Large intestine (tissue), 3 donors: Measurements from ENCODE around the gene CRACR2B. TPM values are rescaled to one million over a fixed set of nuclear protein-coding genes. Genes with fewer than 3 reads are reported as not detected.

Experiments used
- DNase-seq, 2 donors: peaks; one replicate each; pipeline versions ENCODE4 v3.0.0 to v3.0.0-alpha.2; 2013
- H3K27ac ChIP-seq: one replicate; pipeline ENCODE4 v1.5.1; 2013; ENCODE audit warnings: low read length
- H3K27me3 ChIP-seq: 2 replicates; pipeline ENCODE4 v1.6.1; 2013; ENCODE audit warnings: low read length; ENCODE audit not compliant: control insufficient read depth, insufficient read depth
- H3K36me3 ChIP-seq: 2 replicates; pipeline ENCODE4 v1.6.1; 2013; ENCODE audit warnings: low read length; ENCODE audit not compliant: control insufficient read depth, insufficient read depth
- H3K4me1 ChIP-seq: one replicate; pipeline ENCODE4 v1.6.1; 2013; ENCODE audit warnings: low read length; ENCODE audit not compliant: control insufficient read depth, insufficient read depth
- H3K4me3 ChIP-seq: one replicate; pipeline ENCODE4 v1.5.1; 2013; ENCODE audit warnings: low read length
- H3K9me3 ChIP-seq: one replicate; pipeline ENCODE4 v1.6.1; 2013; ENCODE audit warnings: mild to moderate bottlenecking, low read depth, low read length, moderate library complexity; ENCODE audit not compliant: control insufficient read depth
- WGBS: methylation state at CpG from one replicate; pipeline ENCODE4 v1.1.5; 2013; ENCODE audit warnings: low lambda C conversion rate; ENCODE audit not compliant: insufficient coverage; 5-methylcytosine and 5-hydroxymethylcytosine counted together
- polyA plus RNA-seq: library from polyadenylated mRNA; unstranded; fragments of 120-200 nt; gene quantifications from one replicate; pipeline ENCODE4 v1.2.1, GENCODE V29; 2013

CRACR2B gene
- polyA plus RNA-seq, 1 donor = 34.4 TPM

GRCh38 chr11:829176-829846 is 1.6 kb downstream of the CRACR2B start:
- Histone ChIP-seq H3K9me3 (no peaks in the 10 kb centered on the region), H3K4me3 (peak overlapping the region; percentile 45), H3K4me1 (peaks cover 66% of the 10 kb centered on the region), H3K27ac (peak overlapping the region; percentile 98), H3K36me3 (peaks cover 9% of the 10 kb centered on the region), H3K27me3 (peaks cover 55% of the 10 kb centered on the region)
- DNase-seq = peak in 1 of 2 donors; percentile 64
- no CpG with 5 or more reads among the region's 40 CpGs for WGBS

- Histone ChIP-seq H3K27ac (no peak overlapping the region), H3K4me1 (peaks cover 70% of the 10 kb centered on the region)
- no CpG with 5 or more reads among the region's 39 CpGs for WGBS
Observed at GRCh38 chr11:829847-830294, 2.2 kb downstream of the CRACR2B start.

GRCh38 chr11:830295-831117 is 2.8 kb downstream of the CRACR2B start:
- peak; percentile 79 to 86 for DNase-seq
- Histone ChIP-seq H3K36me3 (peaks cover 3% of the 10 kb centered on the region), H3K27ac (no peak overlapping the region), H3K27me3 (peaks cover 54% of the 10 kb centered on the region), H3K9me3 (no peaks in the 10 kb centered on the region), H3K4me3 (peak overlapping the region; percentile 45), H3K4me1 (peaks cover 68% of the 10 kb centered on the region)
- no CpG with 5 or more reads among the region's 78 CpGs for WGBS

More at GRCh38 chr11:829847-830294, 2.2 kb downstream of the CRACR2B start:
- Histone ChIP-seq H3K27me3 (peaks cover 55% of the 10 kb centered on the region), H3K36me3 (peaks cover 7% of the 10 kb centered on the region), H3K4me3 (peak overlapping the region; percentile 45), H3K9me3 (no peaks in the 10 kb centered on the region)
- DNase-seq = no peak

GRCh38 chr11:831118-831864 is 3.6 kb downstream of the CRACR2B start:
- no peak for DNase-seq
- H3K4me3 ChIP-seq = no peak overlapping the region
- H3K27ac ChIP-seq = no peak overlapping the region
- H3K9me3 ChIP-seq = no peaks in the 10 kb centered on the region
- peaks cover 65% of the 10 kb centered on the region for H3K4me1 ChIP-seq
- peaks cover 49% of the 10 kb centered on the region for H3K27me3 ChIP-seq
- whole genome bisulfite sequencing = no CpG with 5 or more reads among the region's 31 CpGs
- peaks cover 9% of the 10 kb centered on the region for H3K36me3 ChIP-seq

DNA sequence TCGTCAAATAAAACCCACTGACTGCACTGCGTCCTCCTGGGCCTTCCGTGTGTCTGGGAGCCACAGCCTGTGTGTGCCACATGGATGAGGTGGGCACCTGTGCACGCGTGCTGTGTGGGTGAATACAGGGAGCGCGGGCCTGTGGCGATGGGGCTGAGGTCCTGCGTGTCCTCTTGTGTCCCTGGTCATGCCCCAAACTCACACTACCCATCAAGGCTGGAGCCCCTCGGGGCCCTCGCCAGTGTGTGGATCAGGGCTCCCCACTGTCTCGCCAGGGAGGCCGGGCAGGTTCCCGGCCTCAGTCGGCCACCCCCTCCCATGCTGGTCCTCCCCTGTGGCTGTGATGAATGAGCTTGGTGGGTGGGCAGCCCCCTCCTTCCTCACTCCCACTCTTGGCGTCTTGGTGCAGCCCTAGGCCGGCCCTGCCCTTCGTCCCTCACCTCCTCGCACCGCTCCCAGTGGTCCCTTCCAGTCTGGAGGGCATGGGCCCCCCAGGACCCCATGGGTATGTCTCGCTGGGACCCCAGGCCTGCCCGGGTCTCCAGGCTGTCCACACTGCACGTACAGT is 4.3 kb downstream of the CRACR2B start:
- peaks cover 69% of the 10 kb centered on the region for H3K4me1 ChIP-seq
- H3K4me3 ChIP-seq = peak overlapping the region; percentile 52
- H3K9me3 ChIP-seq = no peaks in the 10 kb centered on the region
- H3K36me3 ChIP-seq = peaks cover 17% of the 10 kb centered on the region
- H3K27me3 ChIP-seq = peaks cover 45% of the 10 kb centered on the region
- WGBS = no CpG with 5 or more reads among the region's 23 CpGs
- DNase-seq = no peak
- peak overlapping the region; percentile 39 for H3K27ac ChIP-seq

DNA sequence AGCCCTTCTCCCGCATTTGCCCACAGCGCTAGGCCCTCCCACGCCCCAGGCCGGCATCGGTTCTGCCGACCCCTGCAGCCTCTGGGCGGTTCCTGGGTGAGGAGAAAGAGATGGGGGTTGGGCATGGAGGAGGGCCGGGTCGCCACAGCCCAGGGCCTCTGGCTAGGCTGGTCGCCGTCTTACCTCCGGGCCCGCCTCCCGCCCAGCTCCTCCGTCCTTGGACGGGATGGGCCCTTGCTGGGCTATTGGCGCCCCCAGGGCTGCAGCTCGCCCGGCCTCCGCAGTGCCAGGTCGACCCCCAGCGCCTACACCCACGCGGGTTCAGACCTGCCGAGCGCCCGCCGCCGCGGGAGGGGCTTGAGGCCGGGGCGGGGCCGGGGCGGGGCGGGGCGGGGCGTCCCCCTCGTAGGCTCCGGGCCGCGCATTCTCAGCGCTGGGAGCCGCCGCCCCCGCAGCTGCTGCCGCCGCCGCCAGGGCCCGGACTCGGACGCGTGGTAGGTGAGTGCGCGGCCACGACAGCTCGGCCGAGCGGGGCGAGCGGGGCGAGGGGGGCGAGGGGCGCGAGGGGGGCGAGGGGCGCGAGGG is 4.9 kb downstream of the CRACR2B start, which contains the start of gene CD151:
Gene CD151, plus strand, starts transcription at position 424 of the 585 bp plus-strand sequence. CDS start 3,118 bp downstream, outside the sequence.
- peak within 1 kb of the TSS; percentile 85 for H3K4me3 ChIP-seq
- peaks cover 69% of the 10 kb centered on the region for H3K4me1 ChIP-seq
- WGBS = no CpG with 5 or more reads among the region's 67 CpGs
- H3K27me3 ChIP-seq = peaks cover 41% of the 10 kb centered on the region
- peak within 1 kb of the TSS; percentile 89 for H3K27ac ChIP-seq
- DNase-seq = peak in 1 of 2 donors; percentile 73
- H3K9me3 ChIP-seq = no peaks in the 10 kb centered on the region
- H3K36me3 ChIP-seq = peaks cover 22% of the 10 kb centered on the region

DNA sequence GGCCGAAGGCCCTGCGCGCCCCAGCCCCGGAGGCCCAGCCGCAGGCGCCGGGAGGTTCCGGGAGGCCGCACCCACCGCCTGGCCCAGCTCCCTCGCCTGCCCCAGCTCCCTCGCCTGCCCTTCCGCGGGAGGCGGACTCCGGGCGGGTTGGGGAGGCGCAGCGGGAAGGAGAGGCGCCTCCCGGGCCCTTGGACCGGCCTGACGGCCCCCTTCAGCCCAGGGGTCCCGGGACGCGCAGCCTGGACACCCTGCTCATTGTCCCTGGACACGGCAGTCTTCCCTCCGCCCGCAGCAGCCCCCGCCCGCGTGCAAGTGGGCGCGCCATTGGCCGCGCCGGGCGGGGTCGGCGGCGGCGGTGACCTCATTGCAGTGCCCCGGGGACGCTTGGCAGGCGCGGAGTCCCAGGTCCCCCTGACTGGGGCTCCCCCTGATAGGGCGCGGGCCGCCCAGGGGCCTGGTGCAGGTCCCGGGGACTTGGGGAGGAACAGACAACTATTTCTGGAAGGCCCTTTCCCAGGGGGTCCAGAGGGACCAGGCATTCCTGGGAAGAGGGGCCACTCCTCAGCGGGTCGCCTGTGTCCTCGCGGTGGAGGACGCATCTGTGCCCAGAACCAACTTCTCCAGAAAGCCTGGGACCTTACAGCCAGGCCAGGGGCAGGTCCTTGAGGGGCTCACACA is 5.5 kb downstream of the CRACR2B start:
- Histone ChIP-seq H3K9me3 (no peaks in the 10 kb centered on the region), H3K27me3 (peaks cover 41% of the 10 kb centered on the region), H3K27ac (peak overlapping the region; percentile 89), H3K36me3 (peaks cover 28% of the 10 kb centered on the region), H3K4me3 (peak overlapping the region; percentile 85), H3K4me1 (peaks cover 69% of the 10 kb centered on the region)
- peak; percentile 70 to 89 for DNase-seq
- WGBS = no CpG with 5 or more reads among the region's 55 CpGs

DNA sequence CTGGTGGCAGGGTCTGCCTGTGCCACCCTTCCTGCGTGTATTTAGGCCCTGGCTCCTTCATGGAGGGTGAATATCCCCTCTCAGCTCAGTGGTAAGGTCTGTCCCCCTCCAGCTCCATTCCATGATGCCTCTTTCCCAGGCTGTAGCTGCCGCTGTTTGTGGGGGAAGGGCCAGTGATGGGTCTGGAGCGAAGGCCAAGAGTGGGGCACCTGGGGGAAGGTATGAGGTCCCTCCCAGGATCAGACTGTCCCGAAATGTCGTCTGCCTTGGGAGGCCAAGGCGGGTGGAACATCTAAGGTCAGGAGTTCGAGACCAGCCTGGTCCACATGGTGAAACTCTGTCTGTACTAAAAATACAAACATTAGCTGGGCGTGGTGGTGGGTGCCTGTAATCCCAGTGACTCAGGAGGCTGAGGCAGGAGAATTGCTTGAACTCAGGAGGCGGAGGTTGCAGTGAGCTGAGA is 6.2 kb downstream of the CRACR2B start:
- H3K27me3 ChIP-seq = peaks cover 34% of the 10 kb centered on the region
- no CpG with 5 or more reads among the region's 9 CpGs for WGBS
- H3K9me3 ChIP-seq = no peaks in the 10 kb centered on the region
- H3K4me3 ChIP-seq = peak overlapping the region; percentile 85
- peaks cover 33% of the 10 kb centered on the region for H3K36me3 ChIP-seq
- DNase-seq = peak; percentile 79 to 87
- peaks cover 69% of the 10 kb centered on the region for H3K4me1 ChIP-seq
- H3K27ac ChIP-seq = peak overlapping the region; percentile 89
